ENCODE results near the gene IL33. TPM values are rescaled to one million over a fixed set of nuclear protein-coding genes. Genes with fewer than 3 reads are reported as not detected.

The IL33 gene
- total RNA-seq, 1 experiment from 2014 or later, result not detected

GRCh38 chr9:6229619-6230018 lies 14.0 kb downstream of the IL33 start:
- no peaks in the 10 kb centered on the region for H3K9me3 ChIP-seq (ENCODE audit: insufficient read depth, low read depth)
- POLR2A ChIA-PET (ENCODE audit: unreplicated experiment), result no interaction called here
- CTCF ChIA-PET, result no interaction called here
- intact Hi-C loops (cut with micrococcal nuclease; ENCODE audit: unreplicated experiment), result no loop called here
- H3K9me2 ChIP-seq (ENCODE audit: insufficient read depth), result no peaks in the 10 kb centered on the region
- H3K27me3 ChIP-seq (ENCODE audit: insufficient read depth, low read depth), result no peaks in the 10 kb centered on the region
- H3K4me1 ChIP-seq (replicated peaks; ENCODE audit: insufficient read depth), result no peaks in the 10 kb centered on the region; the same call in 1 of the 2 replicates
- H3F3A ChIP-seq (ENCODE audit: insufficient read depth, low read depth), result no peaks in the 10 kb centered on the region
- no peak overlapping the region for H2AFZ ChIP-seq
- TF ChIP-seq CTCF (conservative IDR thresholded peaks at IDR 0.05), result no peak
- no peak for TF ChIP-seq EZH2 (IDR thresholded peaks at IDR 0.05; ENCODE audit: low read depth)
- no peaks in the 10 kb centered on the region for H3K36me3 ChIP-seq (ENCODE audit: low read depth)
- DNase-seq, result no peak
- no TSS peak for BruUV-seq (replicated peaks)
- H3K4me3 ChIP-seq, result no peak overlapping the region
- no peaks in the 10 kb centered on the region for H4K20me1 ChIP-seq (ENCODE audit: insufficient read depth)
- no peaks in the 10 kb centered on the region for H3K79me2 ChIP-seq (ENCODE audit: low read depth)
- no peak overlapping the region for H3K27ac ChIP-seq
- H3K4me2 ChIP-seq, result no peak overlapping the region

- no TSS peak for BruUV-seq (replicated peaks)
- H3K27me3 ChIP-seq (ENCODE audit: insufficient read depth, low read depth), result no peaks in the 10 kb centered on the region
- no peak for DNase-seq
- no peak overlapping the region for H3K4me3 ChIP-seq
- ChIA-PET CTCF (no interaction called here), POLR2A (ENCODE audit: unreplicated experiment) (no interaction called here)
- no peaks in the 10 kb centered on the region for H3K79me2 ChIP-seq (ENCODE audit: low read depth)
- no peaks in the 10 kb centered on the region for H3K36me3 ChIP-seq (ENCODE audit: low read depth)
- intact Hi-C loops (cut with micrococcal nuclease; ENCODE audit: unreplicated experiment), result no loop called here
- no peaks in the 10 kb centered on the region for H4K20me1 ChIP-seq (ENCODE audit: insufficient read depth)
- H3K4me1 ChIP-seq (replicated peaks; ENCODE audit: insufficient read depth), result no peaks in the 10 kb centered on the region; the same call in 1 of the 2 replicates
- H2AFZ ChIP-seq, result no peak overlapping the region; the same call in 1 of the 2 replicates
- no peak for TF ChIP-seq CTCF (conservative IDR thresholded peaks at IDR 0.05)
- no peak for TF ChIP-seq EZH2 (IDR thresholded peaks at IDR 0.05; ENCODE audit: low read depth)
- H3K4me2 ChIP-seq, result peak overlapping the region; percentile 31
- no peaks in the 10 kb centered on the region for H3K9me3 ChIP-seq (ENCODE audit: insufficient read depth, low read depth)
- H3F3A ChIP-seq (ENCODE audit: insufficient read depth, low read depth), result no peaks in the 10 kb centered on the region
- H3K27ac ChIP-seq, result no peak overlapping the region
- no peaks in the 10 kb centered on the region for H3K9me2 ChIP-seq (ENCODE audit: insufficient read depth)
Observed at GRCh38 chr9:6230037-6230780, 14.6 kb downstream of the IL33 start.

- ChIA-PET POLR2A (ENCODE audit: unreplicated experiment) (no interaction called here), CTCF (no interaction called here)
- Histone ChIP-seq H3K9me2 (ENCODE audit: insufficient read depth) (no peaks in the 10 kb centered on the region), H3K27ac (no peak overlapping the region), H3F3A (ENCODE audit: insufficient read depth, low read depth) (no peaks in the 10 kb centered on the region), H3K27me3 (ENCODE audit: insufficient read depth, low read depth) (no peaks in the 10 kb centered on the region), H4K20me1 (ENCODE audit: insufficient read depth) (no peaks in the 10 kb centered on the region), H3K4me3 (no peak overlapping the region), H3K79me2 (ENCODE audit: low read depth) (no peaks in the 10 kb centered on the region), H3K4me2 (no peak overlapping the region), H3K4me1 (replicated peaks; ENCODE audit: insufficient read depth) (no peaks in the 10 kb centered on the region; the same call in 1 of the 2 replicates), H3K9me3 (ENCODE audit: insufficient read depth, low read depth) (no peaks in the 10 kb centered on the region), H2AFZ (no peak overlapping the region), H3K36me3 (ENCODE audit: low read depth) (no peaks in the 10 kb centered on the region)
- no peak for DNase-seq
- BruUV-seq (replicated peaks), result no TSS peak
- TF ChIP-seq CTCF (conservative IDR thresholded peaks at IDR 0.05), result no peak
- TF ChIP-seq EZH2 (IDR thresholded peaks at IDR 0.05; ENCODE audit: low read depth), result no peak
- intact Hi-C loops (cut with micrococcal nuclease; ENCODE audit: unreplicated experiment), result no loop called here
Observed at GRCh38 chr9:6232336-6232945, 16.8 kb downstream of the IL33 start.

Data from PC-9 (cell line).